ENCODE data around the gene FARP1. TPM values are rescaled to one million over a fixed set of nuclear protein-coding genes. Genes with fewer than 3 reads are reported as not detected.
A peak's percentile ranks its signal among the peaks of the same experiment; 100 is the strongest.

FARP1 gene
- total and polyA plus RNA-seq, 8 donors = 11.6 to 319 (median 70.3) TPM

- TF ChIP-seq POLR2AphosphoS5 (IDR thresholded peaks at IDR 0.05) (no peak), EP300 (IDR thresholded peaks at IDR 0.05) (no peak), POLR2A (IDR thresholded peaks at IDR 0.05) (no peak)
- TF ChIP-seq, protein P1, sequence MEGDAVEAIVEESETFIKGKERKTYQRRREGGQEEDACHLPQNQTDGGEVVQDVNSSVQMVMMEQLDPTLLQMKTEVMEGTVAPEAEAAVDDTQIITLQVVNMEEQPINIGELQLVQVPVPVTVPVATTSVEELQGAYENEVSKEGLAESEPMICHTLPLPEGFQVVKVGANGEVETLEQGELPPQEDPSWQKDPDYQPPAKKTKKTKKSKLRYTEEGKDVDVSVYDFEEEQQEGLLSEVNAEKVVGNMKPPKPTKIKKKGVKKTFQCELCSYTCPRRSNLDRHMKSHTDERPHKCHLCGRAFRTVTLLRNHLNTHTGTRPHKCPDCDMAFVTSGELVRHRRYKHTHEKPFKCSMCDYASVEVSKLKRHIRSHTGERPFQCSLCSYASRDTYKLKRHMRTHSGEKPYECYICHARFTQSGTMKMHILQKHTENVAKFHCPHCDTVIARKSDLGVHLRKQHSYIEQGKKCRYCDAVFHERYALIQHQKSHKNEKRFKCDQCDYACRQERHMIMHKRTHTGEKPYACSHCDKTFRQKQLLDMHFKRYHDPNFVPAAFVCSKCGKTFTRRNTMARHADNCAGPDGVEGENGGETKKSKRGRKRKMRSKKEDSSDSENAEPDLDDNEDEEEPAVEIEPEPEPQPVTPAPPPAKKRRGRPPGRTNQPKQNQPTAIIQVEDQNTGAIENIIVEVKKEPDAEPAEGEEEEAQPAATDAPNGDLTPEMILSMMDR (IDR thresholded peaks at IDR 0.05) = no peak
- intact Hi-C loops (cut with DNase I; ENCODE audit: low total_unique reads) = no loop called here
- WGBS, 5 donors = 61 to 83% (median 80%) methylated on average over 4 to 5 of the region's 5 CpGs
- H3K4me1 ChIP-seq = peaks cover 0 to 33% (median 5%) of the 10 kb centered on the region in 4 donors
- H3K27ac ChIP-seq = no peak overlapping the region
- DNase-seq = peak in 1 of 2 donors; percentile 65
- peaks cover 0 to 3% (median 0%) of the 10 kb centered on the region in 4 donors for H3K36me3 ChIP-seq
- no peak overlapping the region for H3K4me3 ChIP-seq
- no peaks in the 10 kb centered on the region for H3K27me3 ChIP-seq
- no peaks in the 10 kb centered on the region for H3K9me3 ChIP-seq
Measured at GRCh38 chr13:98155475-98156109, 12.7 kb downstream of the FARP1 start.

DNA sequence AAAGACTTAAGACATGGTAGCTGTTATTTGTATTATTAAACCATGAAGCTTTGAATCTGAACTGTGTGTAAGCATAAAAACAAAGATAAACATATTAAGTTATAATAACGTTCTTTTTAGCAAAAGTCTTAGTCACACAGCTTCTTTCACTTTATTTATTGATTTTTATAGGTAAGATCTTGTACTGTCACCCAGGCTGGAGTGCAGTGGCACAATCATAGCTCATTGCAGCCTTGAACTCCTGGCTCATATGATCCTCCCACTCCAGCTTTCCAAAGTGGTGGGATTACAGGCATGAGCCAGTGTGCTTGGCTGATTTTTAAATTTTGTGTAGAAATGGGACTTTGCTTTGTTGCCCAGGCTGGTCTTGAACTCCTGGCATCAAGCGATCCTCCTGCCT, 13.4 kb downstream of the FARP1 start:
- TF ChIP-seq POLR2AphosphoS5 (IDR thresholded peaks at IDR 0.05) = no peak
- TF ChIP-seq POLR2A (IDR thresholded peaks at IDR 0.05) = no peak
- TF ChIP-seq EP300 (IDR thresholded peaks at IDR 0.05) = no peak
- TF ChIP-seq, protein P1 (IDR thresholded peaks at IDR 0.05) = no peak
- 61 to 76% (median 61%) methylated on average over 2 of the region's 2 CpGs for WGBS, 5 donors
- intact Hi-C loops (cut with DNase I; ENCODE audit: low total_unique reads) = no loop called here

GRCh38 chr13:98157188-98157587, 14.3 kb downstream of the FARP1 start:
- 58 to 81% (median 74%) methylated on average over 7 of the region's 7 CpGs for WGBS, 5 donors
- H3K36me3 ChIP-seq = peaks cover 0 to 3% (median 0%) of the 10 kb centered on the region in 4 donors
- no peaks in the 10 kb centered on the region for H3K9me3 ChIP-seq
- no peak for DNase-seq
- TF ChIP-seq POLR2AphosphoS5 (IDR thresholded peaks at IDR 0.05) (no peak), EP300 (IDR thresholded peaks at IDR 0.05) (no peak), POLR2A (IDR thresholded peaks at IDR 0.05) (no peak)
- TF ChIP-seq, protein P1 (IDR thresholded peaks at IDR 0.05) = no peak
- no peaks in the 10 kb centered on the region for H3K27me3 ChIP-seq
- H3K27ac ChIP-seq = no peak overlapping the region
- peaks cover 0 to 30% (median 7%) of the 10 kb centered on the region in 4 donors for H3K4me1 ChIP-seq
- no peak overlapping the region for H3K4me3 ChIP-seq
- intact Hi-C loops (cut with DNase I; ENCODE audit: low total_unique reads) = no loop called here

More for the DNA sequence above, 13.4 kb downstream of the FARP1 start:
- no peaks in the 10 kb centered on the region for H3K9me3 ChIP-seq
- H3K27me3 ChIP-seq = no peaks in the 10 kb centered on the region
- no peak for DNase-seq
- no peak overlapping the region for H3K4me3 ChIP-seq
- H3K36me3 ChIP-seq = peaks cover 0 to 3% (median 0%) of the 10 kb centered on the region in 4 donors
- no peak overlapping the region for H3K27ac ChIP-seq
- H3K4me1 ChIP-seq = peaks cover 0 to 30% (median 5%) of the 10 kb centered on the region in 4 donors

- Histone ChIP-seq H3K4me3 (no peak overlapping the region), H3K27me3 (no peaks in the 10 kb centered on the region), H3K36me3 (peaks cover 0 to 3% (median 0%) of the 10 kb centered on the region in 4 donors), H3K4me1 (peaks cover 0 to 30% (median 7%) of the 10 kb centered on the region in 4 donors), H3K9me3 (no peaks in the 10 kb centered on the region), H3K27ac (no peak overlapping the region)
- no peak for DNase-seq
- TF ChIP-seq, protein P1 (IDR thresholded peaks at IDR 0.05) = no peak
- TF ChIP-seq POLR2AphosphoS5 (IDR thresholded peaks at IDR 0.05) (no peak), EP300 (IDR thresholded peaks at IDR 0.05) (no peak), POLR2A (IDR thresholded peaks at IDR 0.05) (no peak)
- 77 to 96% (median 87%) methylated on average over 1 of the region's 1 CpG for whole genome bisulfite sequencing, 5 donors
- intact Hi-C loops (cut with DNase I; ENCODE audit: low total_unique reads) = no loop called here
Measured at GRCh38 chr13:98157609-98158008, 14.7 kb downstream of the FARP1 start.
